ENCODE results near the gene KLHL17.
"Not testable (repeated sequence)": the region's sequence is repeated elsewhere in the genome, so short reads cannot be mapped to it uniquely, and the experiment has no call there.

The KLHL17 gene

DNA sequence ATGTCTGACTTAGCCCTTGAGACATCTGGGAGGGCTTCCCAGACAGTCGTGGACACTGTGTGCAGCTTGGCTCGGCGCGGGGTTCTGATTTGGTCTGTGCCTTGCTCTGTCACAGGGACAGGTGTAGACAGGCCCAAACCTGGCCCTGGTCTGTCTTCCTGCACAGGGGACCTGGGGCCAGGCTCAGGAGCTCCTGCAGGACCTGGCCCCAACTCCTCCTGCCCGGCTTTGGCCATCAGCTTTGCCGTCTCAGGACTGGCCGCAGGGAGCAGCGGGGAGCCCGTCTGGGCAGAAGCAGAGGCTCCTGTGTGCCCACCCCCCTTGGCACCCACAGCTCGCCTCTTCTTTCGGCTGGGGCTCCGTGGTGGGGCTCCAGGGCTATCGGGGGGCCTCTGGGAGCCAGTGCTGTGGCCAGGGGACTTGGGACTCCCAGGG, 19.8 kb downstream of the KLHL17 start:
- DNase-seq (ENCODE audit: low read depth in 2 of 3, low spot score in 2 of 3), result no peak

DNA sequence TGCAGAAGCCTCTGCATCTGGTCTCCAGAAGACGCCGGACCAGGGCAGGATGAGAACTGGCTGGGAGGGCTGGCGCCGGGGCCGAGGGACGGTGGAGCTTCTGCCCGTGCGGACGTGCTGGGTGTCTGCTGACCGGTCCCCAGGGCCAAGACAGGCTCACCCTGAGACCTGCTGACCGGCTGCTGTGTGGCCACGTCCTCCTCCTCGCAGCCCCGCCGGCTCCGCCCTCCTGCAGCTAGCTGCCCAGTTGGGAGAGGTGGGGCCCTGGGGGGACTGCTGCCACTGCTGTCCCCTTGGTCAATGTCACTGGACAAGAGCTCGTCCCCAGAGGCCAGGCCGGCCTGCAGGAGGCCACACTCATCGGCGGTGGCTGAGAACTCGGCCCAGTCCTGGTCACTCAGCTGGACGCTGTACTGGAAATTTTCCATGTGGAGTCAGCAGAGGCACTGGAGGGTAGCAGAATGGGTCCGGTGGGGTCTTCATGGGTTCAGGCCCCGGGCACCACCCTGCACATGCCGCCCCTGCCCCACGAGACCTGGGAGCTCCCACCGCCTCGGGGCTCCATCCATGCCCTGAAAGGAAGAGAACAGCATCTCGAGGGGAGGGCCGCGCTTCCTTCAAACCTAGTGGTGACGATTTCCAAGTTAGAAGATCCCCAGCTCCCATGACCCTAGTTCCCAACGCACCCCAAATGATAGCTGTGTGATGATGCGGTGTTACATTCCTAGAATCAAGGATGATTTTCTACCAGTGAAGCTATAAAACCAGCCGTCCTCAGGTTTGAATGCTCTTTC, 20.4 kb downstream of the KLHL17 start:
- no peak for DNase-seq (ENCODE audit: low read depth in 2 of 3, low spot score in 2 of 3)

DNA sequence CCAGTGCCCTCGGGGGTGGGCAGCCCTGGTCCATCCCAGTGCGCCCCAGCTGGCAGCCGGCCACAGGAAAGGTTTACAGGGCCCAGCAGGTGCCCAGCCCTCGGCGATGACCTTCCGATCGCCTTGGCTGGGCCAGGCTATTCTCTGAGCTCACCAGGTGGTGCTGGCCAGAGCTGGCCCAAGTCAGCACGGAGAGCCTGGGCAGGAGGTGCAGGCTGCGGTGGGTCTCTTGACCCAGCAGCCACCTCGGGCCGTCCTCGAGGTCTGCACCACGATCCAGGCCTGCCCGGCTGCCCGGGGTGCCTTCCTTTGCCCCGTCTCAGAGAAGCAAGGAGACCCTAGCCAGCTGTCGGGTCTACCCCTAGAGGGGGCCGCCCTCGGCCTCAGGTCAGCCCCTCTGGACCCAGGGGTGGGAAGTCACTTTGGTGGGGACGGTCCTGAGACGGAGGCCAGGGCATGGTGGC, 21.1 kb downstream of the KLHL17 start:
- DNase-seq (ENCODE audit: low read depth in 2 of 3, low spot score in 2 of 3), result no peak

DNA sequence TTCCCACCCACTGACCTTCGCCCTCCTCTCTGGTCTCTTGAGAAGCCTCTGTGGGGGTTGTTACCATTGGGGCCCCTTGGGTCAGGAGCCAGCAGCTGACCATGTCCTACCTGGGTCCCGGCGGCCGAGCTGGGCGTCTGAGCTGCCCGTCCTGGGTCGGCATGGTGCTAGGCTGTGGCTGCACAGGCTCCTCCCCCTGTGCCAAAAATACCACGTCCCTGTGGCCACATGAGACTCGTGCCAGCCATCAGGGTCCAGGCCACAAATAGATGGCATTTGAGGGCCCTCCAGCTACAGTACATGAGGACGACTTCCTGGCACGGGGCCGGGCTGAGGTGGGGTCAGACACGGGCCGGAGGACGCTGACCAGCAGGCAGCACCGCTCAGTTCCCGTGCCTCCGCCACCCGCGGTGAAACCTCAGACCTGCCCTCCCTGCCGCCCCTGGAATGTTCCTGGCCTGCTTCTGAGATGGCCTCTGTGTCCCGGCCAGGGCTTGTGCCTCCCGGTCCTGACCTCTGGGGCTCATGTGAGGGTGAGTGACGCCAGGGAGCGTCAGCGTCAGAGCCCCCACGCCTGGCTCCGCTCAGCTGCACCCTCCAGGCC, 21.7 kb downstream of the KLHL17 start, which contains the start of gene PERM1:
Gene PERM1 (minus strand): TSS at position 139 of the 604 bp plus-strand sequence. CDS start 1,064 bp downstream, outside the sequence.
- no peak for DNase-seq (ENCODE audit: low read depth in 2 of 3, low spot score in 2 of 3)

DNA sequence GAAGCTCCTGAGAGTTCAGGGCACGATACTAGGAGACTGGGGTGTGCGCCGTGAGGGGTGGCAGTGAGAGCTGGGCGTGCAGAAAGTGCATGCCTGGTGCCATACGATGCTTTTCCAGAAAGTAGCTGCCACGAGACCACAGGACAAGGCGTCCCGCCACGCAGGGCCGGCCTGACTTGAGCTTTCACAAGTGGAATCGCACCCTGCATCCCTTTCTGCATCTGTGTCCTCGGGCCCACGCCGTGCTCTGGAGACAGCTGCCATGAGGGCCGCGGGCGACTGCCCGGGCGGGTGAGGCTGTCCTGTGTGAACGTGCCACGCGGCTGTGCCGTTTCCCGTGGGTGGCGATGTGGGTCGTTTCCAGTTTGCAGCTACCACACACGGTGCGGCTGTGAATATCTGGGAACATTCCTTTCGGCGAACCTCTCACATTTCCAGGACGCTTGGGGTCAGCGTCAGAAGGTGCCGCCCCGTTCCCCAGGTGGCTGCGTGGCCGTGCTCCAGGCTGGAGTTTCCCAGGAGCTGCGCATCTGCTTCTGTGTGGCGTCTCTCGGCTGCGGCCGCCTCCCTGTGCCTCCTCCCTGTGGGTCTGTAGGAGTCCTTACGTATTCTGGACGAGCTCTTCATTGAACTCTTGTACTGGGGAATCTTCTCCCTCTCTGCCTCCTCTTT, 22.5 kb downstream of the KLHL17 start:
- DNase-seq (ENCODE audit: low read depth in 2 of 3, low spot score in 2 of 3), result no peak

DNA sequence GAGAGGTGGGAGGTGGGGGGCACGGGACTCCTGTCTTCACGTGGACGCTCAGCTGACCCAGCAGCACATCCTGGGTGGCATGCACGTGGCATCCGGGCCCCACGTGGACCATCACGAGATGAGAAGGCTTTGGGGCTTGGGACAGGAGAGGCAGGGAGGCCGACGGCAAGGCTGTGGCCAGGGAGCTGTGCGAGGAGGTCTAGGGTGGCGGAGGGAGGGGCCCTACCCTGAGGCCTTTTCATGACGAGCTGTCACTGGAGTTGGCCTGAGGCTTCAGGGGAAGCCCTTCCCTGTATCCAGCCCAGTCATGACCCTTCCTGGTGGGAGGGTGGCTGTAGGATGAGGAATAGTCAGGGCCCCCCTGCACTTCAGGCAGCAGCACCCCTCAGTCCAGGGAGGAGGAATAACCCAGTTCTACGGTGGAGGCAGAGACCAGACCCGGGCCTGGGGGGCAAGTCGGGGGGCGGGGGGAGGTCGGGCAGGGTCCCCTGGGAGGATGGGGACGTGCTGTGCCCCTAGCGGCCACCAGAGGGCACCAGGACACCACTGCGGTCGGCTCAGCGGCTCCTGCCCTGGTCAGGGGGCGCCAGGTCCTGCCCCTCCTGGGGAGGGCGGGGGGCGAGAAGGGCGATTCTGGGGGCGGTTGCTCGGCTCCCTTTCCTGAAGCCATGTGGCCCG, 23.6 kb downstream of the KLHL17 start:
- peak in 1 of 3 experiments; percentile 61 for DNase-seq (ENCODE audit: low read depth in 2 of 3, low spot score in 2 of 3)

DNA sequence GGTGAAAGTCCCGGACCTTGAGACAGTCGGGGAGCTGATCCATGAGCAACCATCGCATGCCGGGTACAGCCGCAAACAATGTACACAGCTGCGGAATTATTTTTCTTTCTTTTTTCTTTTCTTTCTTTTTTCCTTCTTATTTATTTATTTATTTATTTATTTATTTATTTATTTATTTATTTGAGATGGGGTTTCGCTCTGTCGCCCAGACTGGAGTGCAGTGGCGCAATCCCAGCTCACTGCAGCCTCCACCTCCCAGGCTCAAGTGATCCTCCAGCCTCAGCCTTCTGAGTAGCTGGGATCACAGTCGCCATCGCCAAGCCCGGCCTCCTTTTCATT, 24.1 kb downstream of the KLHL17 start:
- DNase-seq (ENCODE audit: low read depth in 2 of 3, low spot score in 2 of 3), result no peak

DNA sequence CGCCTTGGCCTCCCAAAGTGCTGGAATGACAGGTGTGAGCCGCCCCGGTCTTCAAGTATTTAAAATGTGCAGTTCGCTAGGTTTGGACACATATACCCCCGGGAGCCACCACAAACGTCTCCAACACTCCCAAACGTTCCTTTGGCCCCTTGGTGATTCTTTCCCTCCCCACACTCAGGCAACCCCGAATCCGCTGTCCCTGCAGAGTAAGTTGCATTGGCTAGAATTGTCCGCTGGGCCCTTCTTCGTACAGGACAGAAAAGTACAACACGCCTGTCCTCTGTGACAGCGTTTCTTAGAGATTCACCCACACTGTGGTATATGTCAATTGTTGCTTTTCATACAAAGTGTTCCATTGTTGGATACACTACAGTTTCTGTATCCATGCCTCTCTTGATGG, 24.7 kb downstream of the KLHL17 start:
- no peak for DNase-seq (ENCODE audit: low read depth in 2 of 3, low spot score in 2 of 3)

DNA sequence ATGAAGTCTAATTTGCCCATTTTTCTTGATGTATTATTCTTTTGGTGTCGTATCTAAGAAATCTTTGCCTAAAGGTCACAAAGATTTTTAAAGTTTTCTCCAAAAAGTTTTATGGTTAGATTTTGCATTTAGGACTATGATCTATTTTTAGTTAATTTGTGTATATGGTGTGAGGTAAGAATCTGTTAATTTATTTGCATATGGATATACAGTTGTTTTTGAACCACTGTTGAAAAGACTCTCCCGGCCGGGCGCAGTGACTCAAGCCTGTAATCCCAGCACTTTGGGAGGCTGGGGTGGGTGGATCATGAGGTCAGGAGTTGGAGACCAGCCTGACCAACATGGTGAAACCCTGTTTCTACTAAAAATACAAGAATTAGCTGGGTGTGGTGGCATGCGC, 27.7 kb downstream of the KLHL17 start:
- DNase-seq (ENCODE audit: low read depth in 2 of 3, low spot score in 2 of 3), result not testable (repeated sequence)

DNA sequence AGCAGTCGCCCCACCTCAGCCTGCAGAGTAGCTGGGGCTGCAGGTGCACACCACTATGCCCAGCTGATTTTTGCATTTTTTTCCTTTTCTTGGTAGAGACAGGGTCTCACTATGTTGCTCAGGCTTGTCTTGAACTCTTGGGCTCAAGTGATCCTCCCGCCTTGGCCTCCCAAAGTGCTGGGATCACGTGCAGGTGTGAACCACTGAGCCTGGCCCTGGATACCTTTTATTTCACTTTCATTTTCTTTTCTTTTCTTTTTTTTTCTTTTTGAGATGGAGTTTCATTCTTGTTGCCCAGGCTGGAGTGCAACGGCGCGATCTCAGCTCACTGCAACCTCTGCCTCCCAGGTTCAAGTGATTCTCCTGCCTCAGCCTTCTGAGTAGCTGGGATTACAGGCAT, 30.9 kb downstream of the KLHL17 start:
- DNase-seq (ENCODE audit: low read depth in 2 of 3, low spot score in 2 of 3), result not testable (repeated sequence)

DNA sequence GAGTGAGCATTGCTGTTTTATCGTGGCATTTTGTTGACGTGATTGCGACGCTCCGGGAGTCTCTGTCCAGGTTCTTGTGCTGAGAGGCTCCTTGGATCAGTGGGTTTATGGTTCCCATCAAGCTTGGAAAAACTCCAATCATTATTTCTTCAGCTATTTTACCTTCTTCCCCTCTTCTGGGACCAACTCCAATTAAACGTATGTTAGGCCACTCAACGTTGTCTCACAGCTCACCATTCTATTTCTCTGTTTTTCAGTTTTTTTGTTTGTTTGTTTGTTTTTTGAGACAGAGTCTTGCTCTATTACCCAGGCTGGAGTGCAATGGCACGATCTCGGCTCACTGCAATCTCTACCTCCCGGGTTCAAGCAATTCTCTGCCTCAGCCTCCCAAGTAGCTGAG, 31.5 kb downstream of the KLHL17 start:
- no peak for DNase-seq (ENCODE audit: low read depth in 2 of 3, low spot score in 2 of 3)

DNA sequence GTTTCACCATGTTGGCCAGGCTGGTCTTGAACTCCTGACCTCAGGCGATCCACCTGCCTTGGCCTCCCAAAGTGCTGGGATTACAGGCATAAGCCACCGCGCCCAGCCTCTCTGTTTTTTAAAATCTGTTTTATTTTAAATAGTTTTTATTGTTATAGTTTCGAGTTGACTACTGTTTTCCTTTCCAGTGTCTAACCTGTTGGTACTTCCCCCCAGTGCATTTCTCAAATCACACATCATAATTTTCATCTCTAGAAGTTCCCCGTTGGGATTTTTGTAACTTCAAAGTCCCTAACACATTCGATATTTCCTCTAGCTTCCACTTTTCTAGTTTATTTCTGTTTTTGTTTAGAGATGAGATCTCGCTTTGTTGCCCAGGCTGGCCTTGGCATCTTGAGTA, 32.0 kb downstream of the KLHL17 start:
- no peak for DNase-seq (ENCODE audit: low read depth in 2 of 3, low spot score in 2 of 3)

DNA sequence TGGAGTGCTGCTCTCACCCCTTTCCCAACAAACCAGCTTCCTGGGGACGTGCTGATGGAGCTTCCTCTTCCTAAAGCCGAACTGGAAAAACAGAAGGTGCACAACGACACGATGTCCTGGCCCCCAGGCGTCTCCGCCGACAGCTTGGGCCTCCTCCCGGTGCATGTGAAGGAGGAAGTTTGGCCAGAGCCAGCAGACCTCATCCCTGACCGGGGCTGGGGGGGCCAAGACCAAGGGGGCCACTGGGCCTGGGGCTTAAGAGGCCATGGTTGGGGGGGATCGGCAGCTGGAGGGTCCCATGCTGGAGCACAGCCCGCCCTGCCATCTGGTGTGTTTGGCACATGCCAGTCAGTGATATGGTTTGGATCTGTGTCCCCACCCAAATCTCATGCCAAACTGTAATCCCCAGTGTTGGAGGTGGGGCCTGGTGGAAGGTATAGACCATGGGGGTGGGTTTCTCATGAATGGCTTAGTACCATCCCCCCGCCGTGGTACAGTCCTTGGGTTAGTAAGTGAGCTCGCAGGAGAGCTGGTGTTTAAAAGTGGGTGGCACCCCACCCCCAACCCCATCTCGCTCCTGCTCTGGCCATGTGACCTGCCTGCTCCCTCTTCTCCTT, 33.1 kb downstream of the KLHL17 start:
- no peak for DNase-seq (ENCODE audit: low read depth in 2 of 3, low spot score in 2 of 3)

DNA sequence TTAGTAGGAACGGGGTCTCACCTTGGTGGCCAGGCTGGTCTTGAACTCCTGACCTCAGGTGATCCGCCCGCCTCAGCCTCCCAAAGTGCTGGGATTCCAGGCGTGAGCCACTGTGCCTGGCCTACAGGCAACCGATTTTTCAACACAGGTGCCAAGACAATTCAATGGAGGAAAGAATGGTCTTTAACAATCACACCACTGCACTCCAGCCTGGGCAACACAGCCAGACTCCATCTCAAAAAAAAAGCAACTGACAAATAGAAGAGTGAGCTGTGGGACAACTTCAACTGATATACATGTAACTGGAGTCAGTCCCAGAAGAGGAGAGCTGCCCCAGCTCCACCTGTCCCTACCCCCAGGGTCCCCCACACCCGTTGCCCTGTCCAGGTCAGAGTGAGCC, 34.2 kb downstream of the KLHL17 start:
- not testable (repeated sequence) for DNase-seq (ENCODE audit: low read depth in 2 of 3, low spot score in 2 of 3)

DNA sequence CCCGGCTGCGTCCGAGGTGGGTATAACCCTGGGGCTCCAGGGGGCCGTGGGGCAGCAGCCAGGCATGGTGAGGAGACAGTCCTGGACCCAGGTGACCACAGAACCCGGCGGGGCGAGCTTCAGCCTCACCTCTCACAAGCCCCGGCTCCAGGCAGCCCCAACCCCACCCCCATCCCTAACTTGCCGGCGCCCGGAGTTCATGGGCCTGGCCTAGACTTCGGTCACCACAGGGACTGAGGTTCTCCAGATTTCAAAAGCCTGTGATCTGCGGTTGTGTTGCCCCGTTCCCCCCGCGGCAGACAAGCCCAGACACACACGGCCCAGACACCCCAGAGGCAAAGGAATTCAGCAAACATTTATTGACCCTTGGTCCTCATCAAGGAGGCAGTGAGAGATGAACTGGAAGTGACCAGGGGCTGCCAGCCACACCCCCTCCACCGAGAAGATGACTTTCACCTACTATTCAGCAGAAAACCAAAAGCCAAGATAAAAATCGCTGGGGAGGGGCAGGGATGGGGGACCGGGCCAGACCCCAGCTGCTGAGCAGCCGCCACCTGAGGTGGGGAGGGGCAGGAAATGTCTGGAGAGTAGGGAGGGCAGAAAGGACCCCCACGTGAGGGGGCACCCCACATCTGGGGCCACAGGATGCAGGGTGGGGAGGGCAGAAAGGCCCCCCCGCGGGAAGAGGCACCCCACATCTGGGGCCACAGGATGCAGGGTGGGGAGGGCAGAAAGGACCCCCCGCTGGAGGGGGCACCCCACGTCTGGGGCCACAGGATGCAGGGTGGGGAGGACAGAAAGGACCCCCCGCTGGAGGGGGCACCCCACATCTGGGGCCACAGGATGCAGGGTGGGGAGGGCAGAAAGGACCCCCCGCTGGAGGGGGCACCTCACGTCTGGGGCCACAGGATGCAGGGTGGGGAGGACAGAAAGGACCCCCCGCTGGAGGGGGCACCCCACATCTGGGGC, 35.6 kb downstream of the KLHL17 start:
- no peak for DNase-seq (ENCODE audit: low read depth in 2 of 3, low spot score in 2 of 3)

DNA sequence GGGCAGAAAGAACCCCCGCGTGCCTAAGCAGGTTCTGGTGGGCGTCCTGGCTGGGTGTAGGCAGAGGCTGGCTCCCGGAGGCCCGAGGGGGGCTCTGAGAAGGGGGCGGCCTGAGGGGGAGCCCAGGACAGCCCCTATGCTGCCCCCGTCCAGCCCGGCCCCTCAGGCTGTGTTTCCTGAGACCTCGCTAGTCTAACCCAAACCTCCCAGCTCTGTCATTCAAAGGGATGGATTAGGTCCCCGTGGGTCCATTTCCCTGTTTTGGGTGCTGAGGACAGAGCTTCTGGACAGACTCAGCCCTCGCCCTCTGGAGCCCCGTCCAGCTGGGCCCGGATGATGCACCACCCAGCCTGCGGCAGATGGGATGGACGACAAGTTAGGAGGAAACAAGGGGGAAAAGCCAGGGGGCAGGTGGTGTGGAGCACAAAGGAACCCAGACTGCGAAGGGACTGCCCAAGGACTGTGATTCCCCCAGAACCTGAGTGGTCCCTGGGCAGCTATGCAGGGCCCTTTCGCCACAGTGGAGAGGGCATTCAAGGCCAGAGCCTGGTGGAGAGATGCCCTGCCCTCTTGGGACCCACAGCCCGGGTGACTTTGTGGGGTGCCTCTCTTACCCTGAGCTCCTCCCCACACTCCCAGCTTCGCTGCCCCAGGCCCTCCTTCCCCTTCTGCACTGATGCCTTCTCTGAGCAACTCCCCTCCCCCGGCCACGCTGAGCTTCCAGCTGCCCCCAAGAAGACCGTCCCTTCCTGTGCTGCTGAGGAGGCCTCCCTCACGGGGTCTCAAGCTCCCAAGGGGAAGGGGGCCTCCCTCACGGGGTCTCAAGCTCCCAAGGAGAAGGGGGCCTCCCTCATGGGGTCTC, 36.7 kb downstream of the KLHL17 start:
- no peak for DNase-seq (ENCODE audit: low read depth in 2 of 3, low spot score in 2 of 3)

DNA sequence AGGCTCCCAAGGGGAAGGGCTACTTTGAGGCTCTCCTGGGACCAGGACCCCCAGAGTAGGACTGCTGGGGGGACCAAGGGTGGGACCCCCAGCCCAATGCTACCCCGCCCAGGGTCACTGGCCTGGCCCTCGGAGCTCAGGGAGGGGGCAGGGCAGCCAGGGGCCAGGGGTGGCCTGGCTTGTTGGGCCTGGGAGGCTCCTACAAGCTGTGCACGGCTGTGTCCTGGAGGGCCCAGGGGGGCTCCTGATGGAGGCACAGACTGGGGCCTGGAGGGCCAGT, 37.3 kb downstream of the KLHL17 start:
- DNase-seq (ENCODE audit: low read depth in 2 of 3, low spot score in 2 of 3), result no peak

DNA sequence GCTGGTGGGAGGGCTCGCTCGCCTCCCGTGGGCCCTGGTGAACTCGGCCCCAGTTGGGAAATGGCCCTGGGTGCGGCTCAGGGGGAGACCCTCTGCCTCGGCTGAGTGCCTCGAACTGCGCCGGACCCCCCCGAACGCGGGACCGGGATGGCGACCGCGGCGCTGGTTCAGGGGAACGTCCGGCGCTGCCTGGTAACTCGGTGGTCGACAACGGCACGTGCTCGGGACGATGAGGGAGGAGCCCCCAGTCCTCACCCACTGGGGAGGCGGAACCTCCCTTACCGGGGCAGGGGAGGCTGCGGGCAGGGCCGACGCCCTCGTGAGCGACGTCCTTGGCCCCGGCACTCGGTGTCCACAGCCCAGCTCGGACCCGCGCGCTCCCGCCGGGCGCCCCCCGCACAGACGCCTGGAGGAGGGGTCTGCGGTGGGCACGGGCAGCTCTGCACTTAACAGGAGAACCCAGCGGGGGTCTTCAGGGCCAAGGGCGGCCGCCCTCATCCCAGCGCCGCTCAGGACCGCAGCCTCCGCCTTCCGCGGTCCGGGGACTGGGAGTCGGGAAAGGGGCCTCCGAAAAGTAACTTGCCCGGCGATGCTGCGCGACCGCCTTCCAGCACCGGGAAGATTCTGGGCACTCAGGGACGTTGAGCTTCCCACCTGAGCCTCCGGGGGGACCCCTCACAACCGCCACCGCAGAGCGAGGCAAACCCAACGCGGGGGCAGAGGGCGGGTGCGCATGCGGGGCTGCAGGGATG, 37.8 kb downstream of the KLHL17 start:
- no peak for DNase-seq (ENCODE audit: low read depth in 2 of 3, low spot score in 2 of 3)

DNA sequence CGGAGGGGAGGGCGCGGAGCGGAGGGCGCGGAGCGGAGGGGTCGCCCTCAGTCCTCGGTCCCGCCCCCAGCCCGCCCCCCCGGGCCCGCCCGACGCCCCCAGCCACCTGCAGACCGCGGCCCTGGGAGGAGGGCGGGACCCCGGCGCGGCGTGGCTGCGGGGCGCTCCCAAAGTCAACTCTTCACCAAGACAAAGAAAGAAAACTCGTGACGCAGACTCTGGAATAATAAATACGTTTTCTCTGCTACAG, 38.3 kb downstream of the KLHL17 start:
- no peak for DNase-seq (ENCODE audit: low read depth in 2 of 3, low spot score in 2 of 3)

All from activated CD8-positive, alpha-beta memory T cell treated with anti-CD3 and anti-CD28 coated beads for 48 hours (primary cell).